Activated T-cell treated with anti-CD3 and anti-CD28 coated beads, Interleukin-2, amount 50 U/mL, for 72 hours (primary cell): ENCODE data around the gene PPP4R4. TPM values are rescaled to one million over a fixed set of nuclear protein-coding genes. Genes with fewer than 3 reads are reported as not detected.

Experiments used
- ATAC-seq, 2 donors: fragments of 150-1000 bp; cut with Tn5 transposase; replicated peaks in 1 of 2; 2 replicates each; pipeline ENCODE4 v1.10.0; 2021; ENCODE audit warnings: moderate library complexity in 2 of 2, mild to moderate bottlenecking in 1 of 2
- DNase-seq, 2 donors: peaks; one replicate each; pipeline ENCODE4 v3.0.0; 2021 to 2022; ENCODE audit warnings: mixed read lengths in 1 of 2
- H3K27ac Mint-ChIP-seq: one replicate; pipeline ENCODE4 v1.8.0; 2022; ENCODE audit warnings: mild to moderate bottlenecking, moderate library complexity, mixed read lengths
- H3K27me3 Mint-ChIP-seq: one replicate; pipeline ENCODE4 v1.8.0; 2022; ENCODE audit warnings: low read depth, mixed read lengths
- H3K36me3 Mint-ChIP-seq, 2 donors: one replicate each; pipeline ENCODE4 v1.8.0; 2022; ENCODE audit warnings: mixed read lengths in 2 of 2, mild to moderate bottlenecking in 1 of 2; ENCODE audit not compliant: insufficient read depth in 2 of 2
- H3K4me1 Mint-ChIP-seq: one replicate; pipeline ENCODE4 v1.8.0; 2022; ENCODE audit warnings: low read depth, mixed read lengths
- H3K4me3 Mint-ChIP-seq, 2 donors: one replicate each; pipeline ENCODE4 v1.8.0; 2022; ENCODE audit warnings: mild to moderate bottlenecking in 2 of 2, mixed read lengths in 2 of 2, moderate library complexity in 2 of 2
- H3K9me3 Mint-ChIP-seq, 2 donors: one replicate each; pipeline ENCODE4 v1.8.0; 2022; ENCODE audit warnings: mixed read lengths in 2 of 2
- total RNA-seq, 2 donors: library from RNA; stranded (reverse); gene quantifications; one replicate each; pipeline ENCODE4 v1.2.3, GENCODE V29; 2022

PPP4R4 gene
- total RNA-seq, 2 donors from 2014 or later: 6.2 to 9.5 TPM

DNA sequence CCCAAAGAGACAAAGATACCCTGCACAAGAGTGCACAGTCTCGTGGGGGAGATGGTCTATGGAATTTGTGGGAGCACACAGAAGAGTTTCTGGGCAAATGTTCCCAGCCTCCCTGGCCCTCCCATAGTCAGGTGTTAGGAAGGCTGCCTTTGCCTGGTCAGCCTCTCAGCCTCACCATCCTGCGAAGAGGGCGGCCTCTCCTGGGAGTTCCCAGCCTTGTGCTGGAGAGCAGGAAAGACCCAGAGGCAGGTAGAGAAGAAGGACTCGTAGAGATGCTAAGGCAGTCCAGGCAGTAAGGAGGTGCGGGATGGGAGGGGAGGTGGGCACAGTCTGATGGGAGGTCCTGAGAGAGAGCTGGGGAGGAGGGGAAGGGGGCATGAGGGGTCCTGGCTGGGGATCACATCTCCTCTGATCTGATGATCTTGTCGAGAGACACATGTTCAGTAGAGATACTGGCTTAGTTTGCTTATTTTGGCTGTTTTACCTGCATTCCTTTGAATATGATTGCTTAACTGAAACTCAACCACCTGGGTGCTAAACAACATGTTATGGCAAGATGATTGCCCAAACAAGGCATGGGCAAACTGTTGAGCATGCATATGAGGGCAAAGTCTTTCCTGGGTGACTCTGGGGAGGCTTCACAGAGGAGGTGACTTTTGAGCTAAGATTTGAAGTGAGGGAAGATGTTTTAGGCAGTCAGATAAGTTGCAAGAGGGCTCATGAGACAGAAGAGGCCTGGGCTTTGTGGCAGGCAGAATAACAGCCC, 138.5 kb downstream of the PPP4R4 start:
- ATAC-seq (no peak), DNase-seq (no peak)
- Mint-ChIP-seq H3K4me3 (no peak overlapping the region), H3K36me3 (peaks cover 0 to 6% of the 10 kb centered on the region in 2 donors), H3K9me3 (peaks cover 6 to 7% of the 10 kb centered on the region in 2 donors), H3K27me3 (peaks cover 14% of the 10 kb centered on the region), H3K27ac (no peak overlapping the region), H3K4me1 (no peaks in the 10 kb centered on the region)

DNA sequence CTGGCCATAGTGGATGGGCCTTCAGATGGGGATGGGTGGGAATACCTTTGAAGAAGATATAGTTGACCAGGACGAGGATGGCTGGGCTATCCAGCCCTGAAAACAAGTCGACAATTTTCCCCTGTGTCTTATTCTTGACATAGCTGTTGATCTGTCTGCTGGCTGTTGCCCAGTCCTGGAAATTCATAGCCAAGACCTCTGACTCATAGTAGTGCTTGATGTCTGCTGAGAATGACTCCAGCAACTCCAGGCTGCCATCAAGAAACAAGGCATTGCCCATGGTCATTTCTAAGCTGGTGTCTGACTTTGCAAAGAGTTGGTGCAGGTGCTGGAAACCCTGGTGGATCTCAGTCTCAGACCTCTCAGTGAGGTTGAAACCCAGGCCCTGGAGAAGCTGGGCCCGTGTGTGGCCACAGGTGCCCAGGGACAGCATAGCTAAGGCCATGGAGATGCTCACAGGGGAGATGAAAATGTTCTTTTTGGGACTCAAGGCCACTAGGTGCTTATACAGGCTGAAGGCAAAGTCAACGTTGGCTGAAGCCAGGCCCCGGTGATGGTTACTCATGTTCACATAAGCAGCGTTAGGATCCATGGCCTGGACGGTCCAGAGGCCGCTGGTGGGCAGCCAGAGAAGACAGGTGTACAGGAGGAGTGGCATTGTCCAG, 140.0 kb downstream of the PPP4R4 start:
- Mint-ChIP-seq H3K27ac (no peak overlapping the region), H3K4me3 (no peak overlapping the region), H3K9me3 (peaks cover 0 to 1% of the 10 kb centered on the region in 2 donors), H3K27me3 (peaks cover 3% of the 10 kb centered on the region), H3K4me1 (no peaks in the 10 kb centered on the region), H3K36me3 (no peaks in the 10 kb centered on the region)
- ATAC-seq (no peak), DNase-seq (no peak)

DNA sequence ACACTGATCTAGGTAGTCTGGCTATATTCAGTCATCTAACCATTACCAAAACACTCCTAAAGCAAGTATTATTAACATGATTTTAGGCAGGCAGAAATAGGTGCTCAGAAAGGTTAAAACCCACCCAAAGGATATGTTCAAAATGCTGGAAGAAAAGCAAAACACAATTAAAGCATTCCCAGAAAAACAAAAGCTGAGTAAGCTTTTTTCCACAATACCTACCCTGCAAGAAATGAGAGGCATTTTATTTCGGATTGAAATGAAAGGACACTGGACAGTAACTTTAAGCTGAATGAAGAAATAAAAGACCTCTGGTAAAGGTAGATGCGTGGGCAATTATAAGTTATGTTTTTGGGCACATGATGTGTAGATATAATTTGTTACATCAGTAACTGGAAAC, 140.8 kb downstream of the PPP4R4 start:
- Mint-ChIP-seq H3K27me3 (no peaks in the 10 kb centered on the region), H3K9me3 (peaks cover 0 to 1% of the 10 kb centered on the region in 2 donors), H3K4me3 (no peak overlapping the region), H3K27ac (no peak overlapping the region), H3K36me3 (no peaks in the 10 kb centered on the region), H3K4me1 (no peaks in the 10 kb centered on the region)
- DNase-seq (no peak), ATAC-seq (no peak)

DNA sequence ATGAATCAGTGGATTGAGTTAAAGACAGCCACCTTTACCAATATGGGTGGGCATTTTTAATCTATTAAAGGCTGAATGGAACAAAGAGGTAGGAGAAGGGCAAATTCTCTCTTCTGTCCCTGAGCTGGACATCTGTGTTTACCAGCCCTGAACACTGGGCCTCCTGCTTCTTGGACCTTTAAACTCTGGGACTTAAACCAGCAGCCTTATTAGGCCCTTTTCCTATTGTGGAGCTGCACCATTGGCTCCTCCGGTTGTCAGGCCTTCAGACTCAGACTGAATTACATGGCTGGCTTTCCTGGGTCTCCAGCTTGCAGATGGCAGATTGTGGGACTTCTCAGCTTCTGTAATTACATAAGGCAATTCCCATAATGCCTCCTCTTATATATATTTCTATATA, 142.6 kb downstream of the PPP4R4 start:
- H3K27me3 Mint-ChIP-seq: no peaks in the 10 kb centered on the region
- no peak for DNase-seq
- H3K4me1 Mint-ChIP-seq: no peaks in the 10 kb centered on the region
- no peaks in the 10 kb centered on the region for H3K36me3 Mint-ChIP-seq
- H3K27ac Mint-ChIP-seq: no peak overlapping the region
- no peak overlapping the region for H3K4me3 Mint-ChIP-seq
- no peak for ATAC-seq
- H3K9me3 Mint-ChIP-seq: peaks cover 0 to 1% of the 10 kb centered on the region in 2 donors

DNA sequence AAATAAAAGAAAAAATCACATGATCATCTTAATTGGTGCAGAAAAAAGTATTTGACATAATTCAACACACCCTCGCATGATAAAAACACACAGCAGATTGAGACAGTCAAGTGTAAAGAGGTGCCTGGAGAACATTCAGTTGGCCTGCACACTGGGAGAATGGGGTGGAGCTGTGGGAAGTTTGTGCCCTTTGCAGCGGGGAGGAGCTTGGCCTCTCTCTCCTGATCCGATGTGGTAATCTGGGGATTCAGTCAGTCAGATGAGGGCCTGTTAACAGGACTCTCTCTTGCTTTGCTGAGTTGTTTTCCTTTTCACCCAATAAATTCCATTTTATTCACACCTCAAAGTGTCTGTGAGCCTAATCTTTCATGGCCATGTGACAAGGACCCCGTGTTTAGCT, 143.1 kb downstream of the PPP4R4 start:
- Mint-ChIP-seq H3K4me1 (no peaks in the 10 kb centered on the region), H3K27me3 (no peaks in the 10 kb centered on the region), H3K4me3 (no peak overlapping the region), H3K36me3 (no peaks in the 10 kb centered on the region), H3K9me3 (peaks cover 0 to 1% of the 10 kb centered on the region in 2 donors), H3K27ac (no peak overlapping the region)
- DNase-seq (no peak), ATAC-seq (no peak)

DNA sequence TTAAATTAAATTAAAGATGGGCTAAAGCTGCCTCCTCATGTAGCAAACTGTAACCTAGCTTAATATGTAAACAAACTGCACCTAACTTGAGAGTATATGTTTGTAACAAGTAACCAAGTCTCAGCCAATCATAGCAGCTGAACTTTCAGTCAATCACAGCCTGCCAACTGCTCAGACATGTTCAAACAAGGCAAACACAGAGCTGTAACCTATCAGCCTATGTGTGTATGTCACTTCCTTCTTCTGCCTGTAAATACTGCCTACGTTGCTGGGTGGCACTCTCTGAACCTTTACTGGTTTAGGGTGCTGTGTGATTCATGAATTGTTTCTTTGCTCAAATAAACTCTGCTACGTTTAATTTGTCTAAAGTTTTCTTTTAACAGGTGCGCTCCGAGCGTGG, 146.1 kb downstream of the PPP4R4 start:
- DNase-seq (no peak), ATAC-seq (peak; percentile 52 to 78)
- H3K27me3 Mint-ChIP-seq: no peaks in the 10 kb centered on the region
- no peaks in the 10 kb centered on the region for H3K9me3 Mint-ChIP-seq
- H3K36me3 Mint-ChIP-seq: no peaks in the 10 kb centered on the region
- no peak overlapping the region for H3K4me3 Mint-ChIP-seq
- H3K4me1 Mint-ChIP-seq: no peaks in the 10 kb centered on the region
- H3K27ac Mint-ChIP-seq: no peak overlapping the region

DNA sequence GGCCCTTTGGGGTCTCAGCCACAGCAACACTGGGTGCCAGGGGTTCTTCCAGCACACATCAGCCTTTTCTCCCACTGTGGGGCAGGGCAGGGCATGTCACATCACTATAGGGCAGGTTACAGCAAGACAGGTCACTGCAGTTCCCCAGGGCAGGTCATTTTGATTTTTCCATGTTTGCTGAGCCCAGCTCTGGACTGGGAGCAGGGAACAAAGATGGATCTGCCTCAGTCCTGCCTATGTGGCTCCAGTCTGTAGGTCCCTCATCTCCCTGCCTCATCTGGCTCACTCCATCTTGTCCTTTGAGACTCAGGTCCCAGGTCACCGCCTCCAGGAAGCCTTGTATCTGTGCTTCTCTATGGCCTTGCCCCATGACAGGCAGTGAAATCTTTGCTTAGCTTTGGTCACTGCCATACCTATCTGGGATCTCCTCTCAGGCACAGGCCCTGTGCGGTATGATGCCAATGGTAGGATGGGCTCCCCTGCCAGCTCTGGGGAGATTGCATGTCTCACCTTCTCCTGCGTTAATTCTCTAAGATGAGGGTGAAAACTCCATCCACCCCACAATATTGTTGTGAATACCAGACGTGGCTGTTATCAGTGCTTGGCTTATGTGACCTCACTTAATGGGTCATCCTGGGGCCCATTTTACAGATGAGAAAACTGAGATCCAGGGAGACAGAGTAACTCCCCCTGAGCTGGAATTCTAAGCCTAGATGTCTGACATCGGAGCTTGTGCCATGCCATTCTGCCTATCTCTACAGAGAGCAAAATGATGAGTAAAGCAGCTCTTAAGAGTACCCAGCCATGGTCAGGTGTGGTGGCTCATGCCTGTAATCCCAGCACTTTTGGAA, 147.5 kb downstream of the PPP4R4 start:
- H3K9me3 Mint-ChIP-seq: no peaks in the 10 kb centered on the region
- no peaks in the 10 kb centered on the region for H3K27me3 Mint-ChIP-seq
- no peaks in the 10 kb centered on the region for H3K36me3 Mint-ChIP-seq
- H3K27ac Mint-ChIP-seq: no peak overlapping the region
- no peak overlapping the region for H3K4me3 Mint-ChIP-seq
- H3K4me1 Mint-ChIP-seq: no peaks in the 10 kb centered on the region
- DNase-seq (no peak), ATAC-seq (no peak)

DNA sequence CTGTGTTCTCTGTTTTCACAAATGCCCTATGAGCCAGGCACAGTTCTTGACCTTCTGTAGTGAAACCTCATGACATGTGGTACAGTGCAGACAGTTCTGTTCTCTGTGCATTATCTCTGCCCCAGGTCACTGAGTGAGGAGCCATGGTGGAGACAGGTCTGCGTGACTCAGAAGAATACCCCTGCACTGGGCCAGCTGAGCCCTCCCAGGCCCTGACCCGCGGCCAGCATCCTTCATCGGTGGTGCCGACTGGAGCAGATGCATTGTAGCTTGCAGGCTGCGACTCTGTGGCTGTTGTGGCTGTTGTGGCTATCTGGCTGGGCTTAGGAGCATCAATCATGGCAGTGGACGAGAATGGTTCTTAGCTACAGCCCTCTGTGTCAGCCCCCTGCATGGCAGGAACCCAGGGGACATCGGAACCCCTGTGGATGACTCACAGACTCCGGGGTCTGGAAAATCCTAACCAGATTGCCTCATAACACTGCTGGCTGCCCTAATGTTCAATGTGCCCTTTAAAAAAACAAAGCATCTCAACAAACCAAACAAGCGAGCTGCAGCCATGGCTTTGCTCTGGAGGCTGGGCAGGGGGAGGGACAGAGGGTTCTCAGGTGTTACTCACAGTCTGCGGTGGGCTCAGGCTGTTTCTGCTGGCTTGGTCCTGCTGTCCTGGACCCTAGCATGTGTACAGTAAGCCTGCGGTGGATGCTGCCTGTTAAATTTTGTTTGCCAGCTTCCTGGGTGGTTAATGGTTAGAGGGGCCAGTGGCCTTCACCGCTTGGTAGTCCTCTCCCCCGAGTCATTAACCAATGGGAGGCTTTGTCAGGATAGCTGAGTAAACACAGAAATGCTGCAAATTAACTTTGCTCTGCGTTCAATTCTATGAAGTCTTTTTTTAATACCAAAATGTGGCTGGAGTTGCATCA, 148.8 kb downstream of the PPP4R4 start, which contains the start of gene SERPINA6:
Gene SERPINA6, minus strand, starts transcription at position 689 of the 923 bp plus-strand sequence. CDS start 8,688 bp downstream, outside the sequence.
- ATAC-seq (no peak), DNase-seq (no peak)
- no peaks in the 10 kb centered on the region for H3K36me3 Mint-ChIP-seq
- no peak within 1 kb of the TSS for H3K27ac Mint-ChIP-seq
- H3K4me1 Mint-ChIP-seq: no peaks in the 10 kb centered on the region
- peaks cover under 1% of the 10 kb centered on the region for H3K27me3 Mint-ChIP-seq
- no peak within 1 kb of the TSS for H3K4me3 Mint-ChIP-seq
- no peaks in the 10 kb centered on the region for H3K9me3 Mint-ChIP-seq

DNA sequence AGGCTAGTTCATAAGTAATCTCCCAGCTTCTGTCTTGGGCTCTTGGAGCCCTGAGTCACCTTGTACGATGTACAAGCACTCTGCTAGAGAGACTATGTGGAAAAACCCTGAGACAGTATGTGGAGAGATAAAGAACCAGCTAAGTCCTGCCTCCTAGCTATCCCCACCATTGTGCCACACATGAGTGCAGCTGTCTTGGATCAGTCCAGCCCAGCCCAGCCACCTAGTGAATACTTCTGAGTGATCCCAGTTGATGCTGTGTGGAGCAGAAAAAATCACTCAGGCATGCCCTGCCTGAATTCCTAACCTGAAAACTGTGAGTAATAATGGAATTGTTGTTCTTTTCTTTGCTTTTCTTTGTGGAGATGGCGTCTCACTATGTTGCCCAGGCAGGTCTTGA, 154.1 kb downstream of the PPP4R4 start:
- no peaks in the 10 kb centered on the region for H3K4me1 Mint-ChIP-seq
- no peaks in the 10 kb centered on the region for H3K9me3 Mint-ChIP-seq
- H3K4me3 Mint-ChIP-seq: no peak overlapping the region
- H3K27me3 Mint-ChIP-seq: peaks cover 7% of the 10 kb centered on the region
- DNase-seq (no peak), ATAC-seq (no peak)
- no peak overlapping the region for H3K27ac Mint-ChIP-seq
- H3K36me3 Mint-ChIP-seq: no peaks in the 10 kb centered on the region

Other genes with a start within 250 kb of the PPP4R4 start
- gene FAM181A, start 247.0 kb upstream of the PPP4R4 start, total RNA-seq: not detected
- 10 to 100 TPM; 43.3 to 45.6 TPM for gene ASB2, start 197.8 kb upstream of the PPP4R4 start, total RNA-seq
- gene CCDC197, start 177.0 kb upstream of the PPP4R4 start, total RNA-seq: 1 to 10 TPM; 1.6 to 2.2 TPM
- gene OTUB2, start 148.0 kb upstream of the PPP4R4 start, total RNA-seq: 1 to 10 TPM; 1.9 to 2.1 TPM
- 100 to 1,000 TPM; 193 to 197 TPM for gene DDX24, start 93.1 kb upstream of the PPP4R4 start, total RNA-seq
- gene IFI27L1, start 93.0 kb upstream of the PPP4R4 start, total RNA-seq: 10 to 100 TPM; 59.6 to 71.4 TPM
- gene IFI27, start 63.6 kb upstream of the PPP4R4 start, total RNA-seq: 1 to 10 TPM; 5.1 to 7.7 TPM
- 10 to 100 TPM; 52.0 to 66.0 TPM for gene IFI27L2, start 44.7 kb upstream of the PPP4R4 start, total RNA-seq
- gene SERPINA10, start 118.9 kb downstream of the PPP4R4 start, total RNA-seq: not detected
- gene SERPINA6, start 149.0 kb downstream of the PPP4R4 start, total RNA-seq: not detected
- gene SERPINA2, start 192.4 kb downstream of the PPP4R4 start, total RNA-seq: not detected
- gene SERPINA1, start 214.3 kb downstream of the PPP4R4 start, total RNA-seq: 10 to 100 TPM; 20.3 to 68.9 TPM